PC-9 (cell line): ENCODE results near the gene PC. TPM values are rescaled to one million over a fixed set of nuclear protein-coding genes. Genes with fewer than 3 reads are reported as not detected.
"Not testable (repeated sequence)": the region's sequence is repeated elsewhere in the genome, so short reads cannot be mapped to it uniquely, and the experiment has no call there.

ENCODE experiments used
- BruUV-seq: library from RNA; stranded (reverse); fragments of 400-500 nt; replicated peaks from 2 replicates; lab custom pipeline; 2021; lab: Mats Ljungman, UMichigan
- CTCF ChIA-PET: fragments of 300-600 bp; sonication (Branson Sonifier 250); formaldehyde crosslinking; loops from one replicate; lab custom pipeline; 2022; ENCODE audit warnings: antibody characterized with exemption; lab: Charles Lee
- POLR2A ChIA-PET: fragments of 300-600 bp; sonication (Branson Sonifier 250); formaldehyde crosslinking; loops from one replicate; lab custom pipeline; 2022; ENCODE audit warnings: antibody characterized with exemption; ENCODE audit not compliant: unreplicated experiment; lab: Charles Lee
- DNase-seq, 2 experiments: peaks; one replicate each; pipeline versions ENCODE4 v3.0.0 to v3.0.0-alpha.2; 2015 to 2022; ENCODE audit warnings: mixed read lengths in 1 of 2
- H2AFZ ChIP-seq: fragments of 200-600 bp; sonication (generic); 2 replicates; pipeline ENCODE4 v1.8.1; 2017; ENCODE audit warnings: antibody characterized with exemption
- H3F3A ChIP-seq: fragments of 200-600 bp; sonication (generic); 2 replicates; pipeline ENCODE4 v1.8.1; 2017; ENCODE audit warnings: antibody characterized with exemption, mild to moderate bottlenecking, low read depth; ENCODE audit not compliant: insufficient read depth
- H3K27ac ChIP-seq: fragments of 200-600 bp; sonication (generic); 2 replicates; pipeline ENCODE4 v1.6.1; 2016; ENCODE audit warnings: mixed run types
- H3K27me3 ChIP-seq: fragments of 200-600 bp; sonication (generic); 2 replicates; pipeline ENCODE4 v1.6.1; 2016; ENCODE audit warnings: low read depth, mixed run types; ENCODE audit not compliant: insufficient read depth
- H3K36me3 ChIP-seq: fragments of 200-600 bp; sonication (generic); 2 replicates; pipeline ENCODE4 v1.6.1; 2016; ENCODE audit warnings: low read depth, mixed run types
- H3K4me1 ChIP-seq: fragments of 200-600 bp; sonication (generic); replicated peaks from 2 replicates; pipeline ENCODE4 v1.6.1; 2016; ENCODE audit warnings: mixed run types; ENCODE audit not compliant: insufficient read depth
- H3K4me2 ChIP-seq: fragments of 200-600 bp; sonication (generic); 2 replicates; pipeline ENCODE4 v1.6.1; 2017; ENCODE audit warnings: mixed run types
- H3K4me3 ChIP-seq: fragments of 200-600 bp; sonication (generic); 2 replicates; pipeline ENCODE4 v1.6.1; 2016; ENCODE audit warnings: mixed run types
- H3K79me2 ChIP-seq: fragments of 200-600 bp; sonication (generic); 2 replicates; pipeline ENCODE4 v1.6.1; 2017; ENCODE audit warnings: low read depth, mixed run types
- H3K9me2 ChIP-seq: fragments of 200-600 bp; sonication (generic); 2 replicates; pipeline ENCODE4 v1.8.1; 2017; ENCODE audit warnings: mild to moderate bottlenecking; ENCODE audit not compliant: insufficient read depth
- H3K9me3 ChIP-seq: fragments of 200-600 bp; sonication (generic); 2 replicates; pipeline ENCODE4 v1.8.1; 2016; ENCODE audit warnings: low read depth; ENCODE audit not compliant: insufficient read depth
- H4K20me1 ChIP-seq: fragments of 200-600 bp; sonication (generic); 2 replicates; pipeline ENCODE4 v1.8.1; 2017; ENCODE audit not compliant: insufficient read depth
- EZH2 ChIP-seq: fragments of 200-600 bp; sonication (generic); IDR thresholded peaks from 2 replicates; pipeline ENCODE4 v1.8.0; 2017; ENCODE audit warnings: antibody characterized with exemption, low read depth
- intact Hi-C: fragments of 100-400 bp; cut with micrococcal nuclease; formaldehyde crosslinking; loops from one replicate; pipeline ENCODE4 v1.10.0; 2022; ENCODE audit not compliant: unreplicated experiment
- total RNA-seq: library from RNA; stranded (reverse); gene quantifications from 2 replicates; pipeline ENCODE4 v1.2.3, GENCODE V29; 2021
- TF ChIP-seq, protein P1 (sequence below): fragments of 200-600 bp; sonication (generic); conservative IDR thresholded peaks from 2 replicates; pipeline ENCODE4 v1.6.1; 2017; ENCODE audit warnings: mixed run types, antibody characterized with exemption, mild to moderate bottlenecking, moderate library complexity

Gene PC
- total RNA-seq, 1 experiment from 2014 or later = 38.9 TPM

DNA sequence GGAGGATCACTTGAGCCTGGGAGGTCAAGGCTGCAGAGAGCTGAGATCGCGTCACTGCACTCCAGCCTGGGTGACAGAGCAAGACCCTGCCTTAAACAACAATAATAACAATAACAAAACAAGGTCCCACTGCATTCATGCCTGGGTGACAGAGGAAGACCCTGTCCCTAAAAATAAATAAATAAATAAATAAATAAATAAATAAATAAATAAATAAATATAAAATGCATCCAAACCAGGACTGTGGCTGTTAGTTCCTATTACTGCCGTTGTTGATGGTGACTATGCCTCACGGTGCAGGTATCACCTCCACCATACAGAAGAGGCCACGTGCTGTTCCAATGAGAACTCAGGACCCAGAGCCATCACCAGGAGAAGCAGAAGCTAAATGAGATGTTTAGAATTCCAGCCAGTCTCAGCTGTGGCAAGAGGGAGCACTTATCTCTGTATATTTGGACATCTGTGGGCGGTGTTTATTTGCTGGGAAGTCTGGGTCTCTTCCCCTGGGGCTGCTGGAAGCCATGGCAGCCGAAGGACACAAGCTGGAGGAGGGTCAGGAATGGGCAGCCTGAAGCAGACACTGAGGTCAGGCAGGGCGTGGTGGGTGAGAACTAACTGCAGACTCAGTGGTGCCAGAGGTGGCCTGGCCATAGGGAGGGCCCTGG is 38.6 kb upstream of the PC start:
- ChIA-PET POLR2A (interaction anchor here (0.7 kb wide), 1 partner anchor 83 kb away, joined by 4 read pairs; no protein-coding TSS in a partner anchor), CTCF (interaction anchor here (0.6 kb wide), 1 partner anchor 151 kb away, joined by 5 read pairs; no protein-coding TSS in a partner anchor)
- no peaks in the 10 kb centered on the region for H3K9me3 ChIP-seq
- peaks cover 7% of the 10 kb centered on the region; the same call in 1 of the 2 replicates for H3F3A ChIP-seq
- H3K4me1 ChIP-seq = peaks cover 9% of the 10 kb centered on the region
- H3K27ac ChIP-seq = no peak overlapping the region
- intact Hi-C loops = no loop called here
- H3K9me2 ChIP-seq = no peaks in the 10 kb centered on the region
- H2AFZ ChIP-seq = no peak overlapping the region
- 0 out of 2 replicates have a peak overlapping the region, but pooled peaks have one; percentile 22 for H3K4me2 ChIP-seq
- no TSS peak for BruUV-seq
- H4K20me1 ChIP-seq = no peaks in the 10 kb centered on the region
- H3K79me2 ChIP-seq = no peaks in the 10 kb centered on the region
- no peaks in the 10 kb centered on the region for H3K36me3 ChIP-seq
- DNase-seq = peak; percentile 30 to 46
- no peak overlapping the region for H3K4me3 ChIP-seq
- no peaks in the 10 kb centered on the region for H3K27me3 ChIP-seq
- TF ChIP-seq, protein P1, sequence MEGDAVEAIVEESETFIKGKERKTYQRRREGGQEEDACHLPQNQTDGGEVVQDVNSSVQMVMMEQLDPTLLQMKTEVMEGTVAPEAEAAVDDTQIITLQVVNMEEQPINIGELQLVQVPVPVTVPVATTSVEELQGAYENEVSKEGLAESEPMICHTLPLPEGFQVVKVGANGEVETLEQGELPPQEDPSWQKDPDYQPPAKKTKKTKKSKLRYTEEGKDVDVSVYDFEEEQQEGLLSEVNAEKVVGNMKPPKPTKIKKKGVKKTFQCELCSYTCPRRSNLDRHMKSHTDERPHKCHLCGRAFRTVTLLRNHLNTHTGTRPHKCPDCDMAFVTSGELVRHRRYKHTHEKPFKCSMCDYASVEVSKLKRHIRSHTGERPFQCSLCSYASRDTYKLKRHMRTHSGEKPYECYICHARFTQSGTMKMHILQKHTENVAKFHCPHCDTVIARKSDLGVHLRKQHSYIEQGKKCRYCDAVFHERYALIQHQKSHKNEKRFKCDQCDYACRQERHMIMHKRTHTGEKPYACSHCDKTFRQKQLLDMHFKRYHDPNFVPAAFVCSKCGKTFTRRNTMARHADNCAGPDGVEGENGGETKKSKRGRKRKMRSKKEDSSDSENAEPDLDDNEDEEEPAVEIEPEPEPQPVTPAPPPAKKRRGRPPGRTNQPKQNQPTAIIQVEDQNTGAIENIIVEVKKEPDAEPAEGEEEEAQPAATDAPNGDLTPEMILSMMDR = no peak
- no peak for TF ChIP-seq EZH2

DNA sequence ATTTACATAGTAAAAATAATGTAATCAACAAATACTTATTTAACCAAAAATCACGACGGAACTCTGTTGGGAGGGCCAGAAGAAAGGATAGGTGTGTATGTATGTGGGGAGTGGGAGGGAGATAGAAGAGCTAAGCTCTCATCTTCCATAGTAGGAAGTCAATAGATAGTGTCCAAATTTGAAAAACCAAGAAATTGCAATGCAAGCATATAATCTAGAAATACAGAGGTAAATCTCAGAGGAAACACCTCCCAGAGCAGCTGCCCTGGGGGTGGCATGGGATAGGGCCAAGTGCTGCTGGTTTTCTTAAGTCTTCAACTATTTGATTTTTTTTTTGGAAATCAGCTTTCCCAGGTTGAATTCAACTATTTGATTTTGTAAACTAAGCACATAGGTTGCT is 33.9 kb upstream of the PC start:
- intact Hi-C loops = no loop called here
- no peak for DNase-seq
- H3K4me2 ChIP-seq = no peak overlapping the region
- H3K79me2 ChIP-seq = no peaks in the 10 kb centered on the region
- no peak overlapping the region for H2AFZ ChIP-seq
- CTCF ChIA-PET = interaction anchor here (0.5 to 0.7 kb wide), 2 partner anchors 24 to 30 kb away, joined by 3 to 8 read pairs; no protein-coding TSS in a partner anchor
- H3F3A ChIP-seq = peaks cover 3% of the 10 kb centered on the region; the same call in 1 of the 2 replicates
- no peak overlapping the region for H3K4me3 ChIP-seq
- POLR2A ChIA-PET = no interaction called here
- peaks cover 4% of the 10 kb centered on the region for H3K4me1 ChIP-seq
- no peaks in the 10 kb centered on the region for H3K9me3 ChIP-seq
- no peaks in the 10 kb centered on the region for H3K27me3 ChIP-seq
- BruUV-seq = no TSS peak
- H3K36me3 ChIP-seq = no peaks in the 10 kb centered on the region
- H3K9me2 ChIP-seq = no peaks in the 10 kb centered on the region
- no peaks in the 10 kb centered on the region for H4K20me1 ChIP-seq
- TF ChIP-seq, protein P1 = no peak
- TF ChIP-seq EZH2 = no peak
- no peak overlapping the region for H3K27ac ChIP-seq

DNA sequence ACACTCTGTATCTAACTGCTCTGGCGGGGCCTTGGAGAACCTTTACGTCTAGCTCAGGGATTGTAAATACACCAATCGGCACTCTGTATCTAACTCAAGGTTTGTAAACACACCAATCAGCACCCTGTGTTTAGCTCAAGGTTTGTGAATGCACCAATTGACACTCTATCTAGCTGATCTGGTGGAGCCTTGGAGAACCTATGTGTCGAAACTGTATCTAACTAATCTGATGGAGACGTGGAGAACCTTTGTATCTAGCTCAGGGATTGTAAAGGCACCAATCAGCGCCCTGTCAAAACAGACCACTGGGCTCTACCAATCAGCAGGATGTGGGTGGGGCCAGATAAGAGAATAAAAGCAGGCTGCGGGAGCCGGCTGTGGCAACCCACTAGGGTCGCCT is 31.2 kb upstream of the PC start:
- intact Hi-C loops, H4K20me1 ChIP-seq, H2AFZ ChIP-seq, BruUV-seq, H3K79me2 ChIP-seq, H3K27ac ChIP-seq, H3K9me3 ChIP-seq, H3F3A ChIP-seq, H3K9me2 ChIP-seq, H3K36me3 ChIP-seq, H3K4me2 ChIP-seq, H3K4me3 ChIP-seq, H3K27me3 ChIP-seq, CTCF ChIA-PET, H3K4me1 ChIP-seq, DNase-seq: not testable (repeated sequence)
- POLR2A ChIA-PET = interaction anchor here (0.7 kb wide), 1 partner anchor 19 kb away, joined by 5 read pairs; no protein-coding TSS in a partner anchor

DNA sequence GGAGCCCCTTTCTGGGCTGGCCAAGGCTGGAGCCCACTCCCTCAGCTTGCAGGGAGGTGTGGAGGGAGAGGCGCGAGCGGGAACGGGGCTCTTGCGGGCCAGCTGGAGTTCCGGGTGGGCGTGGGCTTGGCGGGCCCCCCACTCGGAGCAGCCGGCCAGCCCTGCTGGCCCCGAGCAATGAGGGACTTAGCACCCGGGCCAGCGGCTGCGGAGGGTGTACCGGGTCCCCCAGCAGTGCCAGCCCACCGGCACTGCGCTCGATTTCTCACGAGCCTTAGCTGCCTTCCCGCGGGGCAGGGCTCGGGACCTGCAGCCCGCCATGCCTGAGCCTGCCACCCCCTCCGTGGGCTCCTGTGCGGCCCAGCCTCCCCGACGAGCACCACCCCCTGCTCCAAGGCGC is 30.6 kb upstream of the PC start:
- not testable (repeated sequence) for BruUV-seq

More for the DNA sequence above, 30.6 kb upstream of the PC start:
- DNase-seq, H3K36me3 ChIP-seq, H3F3A ChIP-seq, POLR2A ChIA-PET, H3K79me2 ChIP-seq, H3K27me3 ChIP-seq, H4K20me1 ChIP-seq, H3K4me3 ChIP-seq, H3K9me3 ChIP-seq, intact Hi-C loops, H3K27ac ChIP-seq, H2AFZ ChIP-seq, H3K4me1 ChIP-seq, CTCF ChIA-PET, H3K9me2 ChIP-seq, H3K4me2 ChIP-seq: not testable (repeated sequence)
